ENCODE measurements around the gene RREB1. TPM values are rescaled to one million over a fixed set of nuclear protein-coding genes. Genes with fewer than 3 reads are reported as not detected.

The RREB1 gene
- total RNA-seq, 1 experiment from 2014 or later: 38.4 TPM

- H3K27ac Mint-ChIP-seq (ENCODE audit: unreplicated experiment): no peak overlapping the region
- intact Hi-C loops (cut with micrococcal nuclease; ENCODE audit: unreplicated experiment): loop anchor here (5.0 to 10.0 kb wide), 5 partner anchors 96 to 563 kb away; no protein-coding TSS in a partner anchor
Observed at GRCh38 chr6:7240351-7240750, 132.6 kb downstream of the RREB1 start.

GRCh38 chr6:7241160-7241559 is 133.4 kb downstream of the RREB1 start:
- H3K9me3 Mint-ChIP-seq (ENCODE audit: low read depth, unreplicated experiment): no peaks in the 10 kb centered on the region
- no peaks in the 10 kb centered on the region for H3K27me3 Mint-ChIP-seq (ENCODE audit: unreplicated experiment)
- no peak overlapping the region for H3K27ac Mint-ChIP-seq (ENCODE audit: unreplicated experiment)
- no peak for DNase-seq
- CTCF ChIA-PET: interaction anchor here (1.0 kb wide), 1 partner anchor 545 kb away, joined by 3 read pairs; no protein-coding TSS in a partner anchor
- no TSS peak for BruUV-seq (replicated peaks)
- TF ChIP-seq CTCF (IDR thresholded peaks at IDR 0.05; ENCODE audit: unreplicated experiment): no peak
- H3K4me1 Mint-ChIP-seq (ENCODE audit: low read depth, unreplicated experiment): peaks cover 52% of the 10 kb centered on the region
- H3K36me3 Mint-ChIP-seq (ENCODE audit: insufficient read depth, unreplicated experiment): peaks cover 27% of the 10 kb centered on the region
- H3K4me3 Mint-ChIP-seq (ENCODE audit: low read depth, unreplicated experiment): no peak overlapping the region
- intact Hi-C loops (cut with micrococcal nuclease; ENCODE audit: unreplicated experiment): loop anchor here (5.0 to 10.0 kb wide), 5 partner anchors 96 to 564 kb away; no protein-coding TSS in a partner anchor

More at GRCh38 chr6:7240351-7240750, 132.6 kb downstream of the RREB1 start:
- BruUV-seq (replicated peaks): no TSS peak
- no peaks in the 10 kb centered on the region for H3K9me3 Mint-ChIP-seq (ENCODE audit: low read depth, unreplicated experiment)
- TF ChIP-seq CTCF (IDR thresholded peaks at IDR 0.05; ENCODE audit: unreplicated experiment): no peak
- H3K27me3 Mint-ChIP-seq (ENCODE audit: unreplicated experiment): no peaks in the 10 kb centered on the region
- CTCF ChIA-PET: no interaction called here
- H3K4me3 Mint-ChIP-seq (ENCODE audit: low read depth, unreplicated experiment): no peak overlapping the region
- H3K4me1 Mint-ChIP-seq (ENCODE audit: low read depth, unreplicated experiment): peaks cover 60% of the 10 kb centered on the region
- DNase-seq: no peak
- H3K36me3 Mint-ChIP-seq (ENCODE audit: insufficient read depth, unreplicated experiment): peaks cover 28% of the 10 kb centered on the region

- H3K9me3 Mint-ChIP-seq (ENCODE audit: low read depth, unreplicated experiment): no peaks in the 10 kb centered on the region
- peak overlapping the region; percentile 65 for H3K27ac Mint-ChIP-seq (ENCODE audit: unreplicated experiment)
- TF ChIP-seq CTCF (IDR thresholded peaks at IDR 0.05; ENCODE audit: unreplicated experiment): no peak
- peaks cover 46% of the 10 kb centered on the region for H3K4me1 Mint-ChIP-seq (ENCODE audit: low read depth, unreplicated experiment)
- peak overlapping the region; percentile 43 for H3K4me3 Mint-ChIP-seq (ENCODE audit: low read depth, unreplicated experiment)
- no TSS peak for BruUV-seq (replicated peaks)
- peak; percentile 54 for DNase-seq
- CTCF ChIA-PET: interaction anchor here (0.6 to 1.6 kb wide), 6 partner anchors 20 to 545 kb away, joined by 3 to 6 read pairs (median 3); no protein-coding TSS in a partner anchor
- H3K27me3 Mint-ChIP-seq (ENCODE audit: unreplicated experiment): no peaks in the 10 kb centered on the region
- H3K36me3 Mint-ChIP-seq (ENCODE audit: insufficient read depth, unreplicated experiment): peaks cover 30% of the 10 kb centered on the region
- intact Hi-C loops (cut with micrococcal nuclease; ENCODE audit: unreplicated experiment): loop anchor here (5.0 to 10.0 kb wide), 5 partner anchors 97 to 565 kb away; no protein-coding TSS in a partner anchor
Observed at GRCh38 chr6:7241709-7242645, 134.2 kb downstream of the RREB1 start.

GRCh38 chr6:7242835-7243178 is 135.0 kb downstream of the RREB1 start:
- Mint-ChIP-seq H3K9me3 (ENCODE audit: low read depth, unreplicated experiment) (no peaks in the 10 kb centered on the region), H3K27me3 (ENCODE audit: unreplicated experiment) (no peaks in the 10 kb centered on the region), H3K4me1 (ENCODE audit: low read depth, unreplicated experiment) (peaks cover 46% of the 10 kb centered on the region), H3K4me3 (ENCODE audit: low read depth, unreplicated experiment) (peak overlapping the region; percentile 43), H3K27ac (ENCODE audit: unreplicated experiment) (peak overlapping the region; percentile 69), H3K36me3 (ENCODE audit: insufficient read depth, unreplicated experiment) (peaks cover 30% of the 10 kb centered on the region)
- intact Hi-C loops (cut with micrococcal nuclease; ENCODE audit: unreplicated experiment): loop anchor here (5.0 to 10.0 kb wide), 5 partner anchors 98 to 566 kb away; no protein-coding TSS in a partner anchor
- DNase-seq: no peak
- no peak for TF ChIP-seq CTCF (IDR thresholded peaks at IDR 0.05; ENCODE audit: unreplicated experiment)
- CTCF ChIA-PET: interaction anchor here (0.8 to 1.6 kb wide), 3 partner anchors 519 to 530 kb away, joined by 3 to 6 read pairs (median 5); no protein-coding TSS in a partner anchor
- BruUV-seq (replicated peaks): no TSS peak

All from Calu3 (cell line).